HUES48 (cell line): ENCODE data around the gene MFAP3L.

Experiments used
- H3K27ac ChIP-seq: one replicate; pipeline ENCODE4 v1.7.0; 2013; ENCODE audit warnings: low read depth, low read length, inconsistent platforms
- H3K27me3 ChIP-seq: 2 replicates; pipeline ENCODE4 v1.6.1; 2013; ENCODE audit warnings: mild to moderate bottlenecking, low read length; ENCODE audit not compliant: control insufficient read depth, insufficient read depth
- H3K36me3 ChIP-seq: 2 replicates; pipeline ENCODE4 v1.6.1; 2013; ENCODE audit warnings: low read length; ENCODE audit not compliant: control insufficient read depth, insufficient read depth
- H3K4me1 ChIP-seq: 2 replicates; pipeline ENCODE4 v1.6.1; 2013; ENCODE audit warnings: mild to moderate bottlenecking, low read length; ENCODE audit not compliant: control insufficient read depth, insufficient read depth
- H3K4me3 ChIP-seq: 2 replicates; pipeline ENCODE4 v1.5.1; 2013; ENCODE audit warnings: mild to moderate bottlenecking, low read depth, low read length
- H3K9ac ChIP-seq: 2 replicates; pipeline ENCODE4 v1.6.1; 2013; ENCODE audit warnings: mild to moderate bottlenecking, low read depth, low read length, moderate library complexity
- H3K9me3 ChIP-seq: 2 replicates; pipeline ENCODE4 v1.6.1; 2013; ENCODE audit warnings: low read length; ENCODE audit not compliant: control insufficient read depth, insufficient read depth

The MFAP3L gene

DNA sequence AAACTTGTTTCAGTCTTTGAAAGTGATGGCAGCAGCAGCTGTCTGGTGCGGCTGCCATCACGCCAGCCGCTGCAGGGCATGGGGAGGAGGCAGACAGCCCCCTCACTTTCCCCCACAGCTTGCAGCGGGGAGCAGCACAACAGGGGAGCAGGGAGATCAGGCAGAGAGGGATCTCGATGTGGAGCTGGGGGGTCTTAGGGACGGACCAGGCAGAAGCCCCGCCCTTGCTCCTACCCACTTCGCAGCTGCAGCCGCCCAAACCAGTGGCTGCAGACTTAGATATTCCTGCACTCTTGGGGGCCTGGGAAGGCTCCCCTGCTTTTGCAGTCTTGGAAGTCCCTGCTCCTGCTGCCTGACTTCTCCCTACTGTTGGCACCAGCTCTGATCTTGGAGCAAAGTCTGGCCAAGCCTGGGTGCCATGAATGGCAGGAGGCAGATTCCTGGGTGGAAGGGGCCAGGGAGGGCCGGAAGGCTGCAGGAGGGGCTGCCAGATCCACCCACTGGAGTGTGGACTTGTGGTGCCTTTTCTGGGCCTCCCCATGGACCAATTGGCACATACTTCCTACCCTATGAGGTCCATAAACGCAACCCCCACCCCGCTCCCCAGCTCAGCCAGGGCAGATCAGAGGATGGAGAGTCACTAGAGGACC is 14.0 kb upstream of the MFAP3L start:
- H3K4me3 ChIP-seq = no peak overlapping the region
- 0 out of 2 replicates have a peak, but pooled peaks cover 6% of the 10 kb centered on the region for H3K4me1 ChIP-seq
- H3K9me3 ChIP-seq = peaks cover under 1% of the 10 kb centered on the region; the same call in 1 of the 2 replicates
- no peaks in the 10 kb centered on the region for H3K27me3 ChIP-seq
- H3K36me3 ChIP-seq = no peaks in the 10 kb centered on the region
- no peak overlapping the region for H3K27ac ChIP-seq
- no peak overlapping the region for H3K9ac ChIP-seq

DNA sequence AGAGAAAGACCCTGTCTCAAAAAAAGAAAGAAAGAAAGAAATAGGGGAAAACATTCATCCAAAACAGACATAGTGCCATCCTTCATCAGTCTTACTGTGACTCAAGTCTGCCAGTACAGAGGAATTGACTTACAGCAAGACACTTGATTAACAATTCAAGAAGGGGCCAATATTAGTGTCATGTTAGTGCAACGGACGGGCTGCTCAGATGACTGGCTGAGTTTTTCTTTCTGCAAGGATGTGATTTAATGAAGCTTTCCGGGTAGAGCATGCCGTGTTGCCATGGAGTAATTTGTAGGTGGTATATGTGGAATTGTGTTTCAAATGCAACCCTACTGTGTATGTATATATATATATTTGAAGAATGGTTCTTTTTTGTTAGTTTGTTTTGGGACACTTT is 12.6 kb upstream of the MFAP3L start:
- 0 out of 2 replicates have a peak, but pooled peaks cover 6% of the 10 kb centered on the region for H3K4me1 ChIP-seq
- H3K9ac ChIP-seq = no peak overlapping the region
- no peaks in the 10 kb centered on the region for H3K9me3 ChIP-seq
- no peak overlapping the region for H3K4me3 ChIP-seq
- no peaks in the 10 kb centered on the region for H3K27me3 ChIP-seq
- no peak overlapping the region for H3K27ac ChIP-seq
- H3K36me3 ChIP-seq = no peaks in the 10 kb centered on the region

DNA sequence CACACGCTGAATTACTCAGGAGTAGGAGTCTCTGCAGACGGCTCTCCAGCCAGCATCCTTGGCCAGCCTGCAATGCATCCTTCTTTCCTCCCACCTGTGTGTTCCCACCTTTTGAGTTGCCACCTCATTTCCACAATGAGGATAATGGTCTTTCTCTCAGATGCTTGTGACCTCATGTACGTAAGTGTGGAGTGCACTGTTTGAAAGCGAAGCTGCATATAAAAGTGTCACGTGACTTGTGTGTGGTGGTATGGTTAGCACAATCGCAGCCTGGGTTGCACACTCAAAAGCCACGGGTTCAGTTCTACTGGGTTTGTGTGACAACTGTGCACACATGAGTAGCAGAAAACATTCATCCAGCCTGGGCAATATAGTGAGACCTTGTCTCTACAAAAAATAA is 12.0 kb upstream of the MFAP3L start:
- no peaks in the 10 kb centered on the region for H3K27me3 ChIP-seq
- H3K36me3 ChIP-seq = no peaks in the 10 kb centered on the region
- H3K4me3 ChIP-seq = no peak overlapping the region
- H3K9me3 ChIP-seq = no peaks in the 10 kb centered on the region
- 0 out of 2 replicates have a peak, but pooled peaks cover 6% of the 10 kb centered on the region for H3K4me1 ChIP-seq
- H3K27ac ChIP-seq = no peak overlapping the region
- H3K9ac ChIP-seq = no peak overlapping the region

DNA sequence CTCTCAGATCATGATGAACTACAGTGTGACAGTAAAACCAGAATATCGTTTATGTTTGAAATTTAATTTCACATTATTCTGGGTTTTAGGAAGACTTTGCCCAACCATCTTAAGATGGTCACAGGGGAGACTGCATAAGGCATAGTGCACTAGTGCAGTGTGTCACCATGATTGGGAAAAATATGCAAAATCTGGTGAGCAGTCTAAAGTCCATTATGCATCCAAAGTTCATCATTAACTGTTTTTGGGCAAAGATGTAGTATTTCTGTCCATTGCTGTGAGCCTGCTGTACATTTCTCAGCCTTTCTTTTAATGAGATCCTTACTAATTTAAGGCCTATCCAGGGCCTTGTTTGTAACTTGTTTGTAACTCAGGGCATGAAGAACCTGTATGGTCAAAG is 11.3 kb upstream of the MFAP3L start:
- Histone ChIP-seq H3K4me3 (no peak overlapping the region), H3K9ac (no peak overlapping the region), H3K9me3 (no peaks in the 10 kb centered on the region), H3K36me3 (no peaks in the 10 kb centered on the region), H3K27me3 (no peaks in the 10 kb centered on the region), H3K27ac (no peak overlapping the region), H3K4me1 (0 out of 2 replicates have a peak, but pooled peaks cover 6% of the 10 kb centered on the region)

DNA sequence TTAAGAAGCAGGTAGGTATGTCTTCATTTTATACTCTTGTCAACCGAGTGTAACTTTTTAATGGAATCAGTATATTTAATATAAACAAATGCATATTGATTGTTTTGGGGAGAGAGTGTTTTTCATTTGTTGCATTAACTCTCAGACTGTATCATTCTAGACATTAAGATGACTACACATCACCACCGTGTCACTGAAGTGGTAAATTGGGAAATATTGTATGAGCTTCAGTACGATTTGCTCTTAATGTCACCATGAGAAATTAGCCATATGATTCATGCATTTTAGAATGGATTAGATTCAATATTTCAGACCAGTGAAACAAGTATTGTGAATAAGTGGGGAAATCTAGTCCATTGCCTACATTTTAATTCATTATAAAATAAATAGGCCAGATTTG is 9.7 kb upstream of the MFAP3L start:
- Histone ChIP-seq H3K9me3 (no peaks in the 10 kb centered on the region), H3K36me3 (no peaks in the 10 kb centered on the region), H3K4me1 (0 out of 2 replicates have a peak, but pooled peaks cover 6% of the 10 kb centered on the region), H3K27ac (no peak overlapping the region), H3K27me3 (no peaks in the 10 kb centered on the region), H3K4me3 (no peak overlapping the region), H3K9ac (no peak overlapping the region)

DNA sequence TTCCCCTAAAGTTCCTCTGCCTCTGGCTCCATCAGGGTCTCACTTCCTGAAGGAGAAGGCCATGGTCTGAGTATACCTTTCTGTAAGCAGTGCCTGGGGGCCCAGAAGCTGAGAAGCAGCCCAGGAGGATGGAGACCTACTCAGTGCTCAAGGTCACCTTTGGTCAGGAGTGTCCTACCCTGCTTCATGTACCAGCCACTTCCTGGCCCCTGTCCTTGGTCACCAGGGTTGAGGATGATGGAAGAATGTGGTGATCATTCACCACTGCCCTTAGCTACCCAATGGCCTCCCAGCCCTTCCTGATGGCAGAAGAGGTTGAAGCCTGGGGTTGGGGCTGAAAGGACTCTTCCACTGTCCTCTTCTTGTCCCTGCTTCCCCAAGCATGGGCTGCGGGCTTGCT is 9.0 kb upstream of the MFAP3L start:
- Histone ChIP-seq H3K36me3 (no peaks in the 10 kb centered on the region), H3K27me3 (no peaks in the 10 kb centered on the region), H3K27ac (no peak overlapping the region), H3K4me3 (no peak overlapping the region), H3K4me1 (0 out of 2 replicates have a peak, but pooled peaks cover 6% of the 10 kb centered on the region), H3K9me3 (no peaks in the 10 kb centered on the region), H3K9ac (no peak overlapping the region)

DNA sequence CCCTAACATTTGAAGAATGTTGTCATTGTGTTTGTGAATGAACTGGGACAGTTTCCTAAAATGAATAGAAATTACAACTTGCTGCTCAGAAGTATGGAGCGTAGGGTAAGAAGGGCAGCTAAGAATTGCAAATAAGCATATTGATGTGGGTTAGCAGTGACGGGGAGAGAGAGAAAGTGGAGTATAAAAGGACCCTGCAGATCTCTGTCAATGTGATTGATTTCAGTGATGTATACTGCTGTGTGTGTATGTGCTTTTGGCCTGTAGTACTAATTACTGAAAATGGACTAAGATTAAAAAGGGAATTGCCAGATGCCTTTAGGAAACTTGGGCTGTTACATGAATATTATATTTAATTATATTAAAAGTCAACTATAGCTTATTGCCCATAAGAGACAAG is 7.8 kb upstream of the MFAP3L start:
- 0 out of 2 replicates have a peak, but pooled peaks cover 4% of the 10 kb centered on the region for H3K4me1 ChIP-seq
- H3K4me3 ChIP-seq = no peak overlapping the region
- H3K36me3 ChIP-seq = no peaks in the 10 kb centered on the region
- no peak overlapping the region for H3K27ac ChIP-seq
- no peak overlapping the region for H3K9ac ChIP-seq
- H3K27me3 ChIP-seq = 0 out of 2 replicates have a peak, but pooled peaks cover 6% of the 10 kb centered on the region
- no peaks in the 10 kb centered on the region for H3K9me3 ChIP-seq

DNA sequence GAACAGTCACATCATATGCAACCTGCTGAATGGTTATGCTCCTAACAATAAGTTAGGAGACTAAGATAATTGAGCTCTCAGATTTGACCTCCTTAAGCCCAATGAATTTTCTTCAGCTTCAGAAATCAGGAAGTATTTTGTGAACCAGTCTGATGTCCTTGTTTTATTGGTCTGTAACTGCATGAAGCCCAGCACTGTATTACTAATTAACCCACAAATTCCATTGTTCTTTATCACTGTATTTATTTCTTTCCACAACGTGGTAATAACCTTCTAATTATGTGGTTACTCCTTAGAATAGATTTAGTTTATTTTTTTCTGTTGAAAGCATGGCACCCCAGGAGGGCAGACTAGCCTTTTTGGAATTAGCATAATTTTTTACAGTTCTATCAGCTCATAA is 3.9 kb upstream of the MFAP3L start:
- Histone ChIP-seq H3K36me3 (no peaks in the 10 kb centered on the region), H3K4me3 (no peak overlapping the region), H3K27ac (no peak overlapping the region)

DNA sequence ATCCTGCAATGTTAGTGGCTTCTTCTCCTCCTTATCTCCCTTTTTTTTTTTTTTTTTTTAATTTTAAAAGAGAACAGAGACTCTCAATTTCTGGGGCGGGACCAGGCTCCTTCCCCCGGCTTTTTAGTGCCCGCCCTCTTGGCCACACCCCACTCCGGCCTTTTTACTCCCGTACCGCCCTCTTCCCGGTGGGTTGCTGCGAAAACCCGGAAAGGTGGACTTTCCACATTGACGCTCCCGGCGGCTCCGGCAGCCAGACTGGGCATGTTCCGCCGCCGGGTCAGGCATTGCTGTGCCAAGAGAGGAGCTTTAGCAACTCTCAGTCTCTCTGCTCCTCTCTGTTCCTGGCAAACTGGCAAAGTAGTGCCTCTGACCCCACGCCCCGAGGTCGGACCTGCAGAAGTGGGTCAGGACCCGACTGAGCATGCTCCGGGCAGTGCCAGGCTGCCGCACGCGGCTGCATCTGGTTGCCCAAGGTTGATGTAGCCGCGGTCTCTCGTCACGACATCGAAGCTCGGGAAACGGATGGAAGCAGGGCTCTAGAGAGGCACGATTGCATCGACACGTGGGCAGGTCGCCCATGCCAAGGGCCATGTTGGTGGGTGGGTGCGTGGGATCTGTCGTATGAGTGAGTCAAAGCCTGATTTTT is 1.1 kb upstream of the MFAP3L start:
- H3K27me3 ChIP-seq = peaks cover 44% of the 10 kb centered on the region
- H3K27ac ChIP-seq = no peak overlapping the region
- H3K4me3 ChIP-seq = peak overlapping the region; percentile 80
- no peaks in the 10 kb centered on the region for H3K36me3 ChIP-seq
- H3K9ac ChIP-seq = peak overlapping the region; percentile 23; the same call in 1 of the 2 replicates
- H3K9me3 ChIP-seq = no peaks in the 10 kb centered on the region
- peaks cover 6% of the 10 kb centered on the region; the same call in 1 of the 2 replicates for H3K4me1 ChIP-seq

More for the DNA sequence above, 3.9 kb upstream of the MFAP3L start:
- peaks cover 3% of the 10 kb centered on the region; the same call in 1 of the 2 replicates for H3K4me1 ChIP-seq
- H3K27me3 ChIP-seq = peaks cover 30% of the 10 kb centered on the region
- no peak overlapping the region for H3K9ac ChIP-seq
- no peaks in the 10 kb centered on the region for H3K9me3 ChIP-seq

DNA sequence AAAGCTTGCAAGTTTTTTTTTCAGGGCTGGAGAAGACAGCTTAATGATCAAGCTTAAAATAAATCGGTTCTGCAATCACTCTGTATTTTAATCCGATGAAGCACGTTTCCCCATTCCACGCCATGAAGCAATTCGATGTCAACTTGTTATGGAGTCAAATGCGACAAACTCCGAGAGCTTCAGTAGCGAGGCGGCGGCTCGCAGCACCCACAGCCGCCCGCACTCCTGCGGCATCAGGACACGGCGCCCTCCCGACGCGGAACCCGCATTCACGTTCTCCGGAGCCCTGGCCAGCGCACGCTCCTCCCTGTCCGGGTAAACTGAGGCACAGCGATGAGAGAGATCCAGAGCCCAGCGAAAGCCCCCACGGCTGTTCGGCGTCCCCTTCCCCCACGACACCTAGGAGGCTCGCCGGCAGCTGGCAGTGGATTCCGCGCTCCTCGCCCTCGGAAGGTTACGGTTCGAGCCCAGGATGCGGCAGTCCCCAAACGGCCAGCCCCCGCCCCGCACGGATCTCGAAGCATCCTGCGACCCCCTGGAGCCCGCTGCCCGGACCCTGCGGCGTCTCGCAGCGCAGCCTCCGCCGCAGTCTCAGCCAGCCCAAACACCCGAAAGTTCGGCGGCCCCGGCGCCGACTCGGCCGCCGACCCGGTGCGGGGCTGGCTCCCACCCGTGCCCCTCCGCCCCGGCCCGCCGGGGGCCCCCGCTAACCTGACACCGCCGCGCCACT is 507 bp downstream of the MFAP3L start:
- Histone ChIP-seq H3K27ac (no peak overlapping the region), H3K9ac (no peak overlapping the region; the same call in 1 of the 2 replicates), H3K4me3 (peak overlapping the region; percentile 80), H3K4me1 (peaks cover 6% of the 10 kb centered on the region; the same call in 1 of the 2 replicates), H3K36me3 (no peaks in the 10 kb centered on the region), H3K27me3 (peaks cover 44% of the 10 kb centered on the region), H3K9me3 (no peaks in the 10 kb centered on the region)

DNA sequence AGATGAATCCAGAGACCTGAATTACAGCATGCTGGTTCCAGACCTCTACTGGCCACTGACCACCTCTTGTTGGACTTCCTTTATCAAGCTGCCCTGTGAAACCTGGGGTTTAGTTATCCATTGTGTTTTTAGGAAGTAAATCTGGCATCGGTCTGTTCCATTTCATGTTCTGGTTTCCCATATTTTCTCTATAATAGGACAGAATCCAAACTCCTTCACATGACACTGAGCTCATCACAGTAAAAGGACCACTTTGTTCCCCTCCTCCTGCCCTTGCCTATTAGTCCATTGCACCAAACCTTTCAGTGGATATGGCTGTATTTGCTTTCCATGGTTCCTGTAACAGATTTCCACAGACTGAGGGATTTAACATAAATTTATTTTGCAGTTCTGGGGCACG is 4.0 kb downstream of the MFAP3L start:
- peaks cover 21% of the 10 kb centered on the region for H3K27me3 ChIP-seq
- H3K36me3 ChIP-seq = no peaks in the 10 kb centered on the region
- H3K9me3 ChIP-seq = no peaks in the 10 kb centered on the region

More for the DNA sequence above, 4.0 kb downstream of the MFAP3L start:
- Histone ChIP-seq H3K4me1 (peaks cover 6% of the 10 kb centered on the region; the same call in 1 of the 2 replicates), H3K4me3 (no peak overlapping the region), H3K9ac (no peak overlapping the region), H3K27ac (no peak overlapping the region)
